HG02588 (cell line): ENCODE results near the gene CNDP1.
"Not testable (repeated sequence)": the region's sequence is repeated elsewhere in the genome, so short reads cannot be mapped to it uniquely, and the experiment has no call there.

ENCODE experiments used
- ATAC-seq: cut with Tn5 transposase; IDR thresholded peaks from one replicate; pipeline ENCODE4 v1.9.1; 2021; ENCODE audit warnings: mild to moderate bottlenecking, moderate library complexity; ENCODE audit not compliant: unreplicated experiment

Gene CNDP1

GRCh38 chr18:74520096-74520833 lies 14.0 kb upstream of the CNDP1 start:
- no peak for ATAC-seq

- no peak for ATAC-seq
Measured at GRCh38 chr18:74521068-74521725, 13.1 kb upstream of the CNDP1 start.

GRCh38 chr18:74522635-74523548 lies 11.4 kb upstream of the CNDP1 start:
- ATAC-seq = no peak

- ATAC-seq = no peak
Measured at GRCh38 chr18:74524097-74524496, 10.2 kb upstream of the CNDP1 start.

- ATAC-seq = not testable (repeated sequence)
Measured at GRCh38 chr18:74524915-74525314, 9.4 kb upstream of the CNDP1 start.

GRCh38 chr18:74525741-74526140 lies 8.6 kb upstream of the CNDP1 start:
- no peak for ATAC-seq

GRCh38 chr18:74526488-74526887 lies 7.8 kb upstream of the CNDP1 start:
- no peak for ATAC-seq

- peak; percentile 71 for ATAC-seq
Measured at GRCh38 chr18:74528478-74528877, 5.8 kb upstream of the CNDP1 start.

- no peak for ATAC-seq
Measured at GRCh38 chr18:74528913-74529312, 5.4 kb upstream of the CNDP1 start.

GRCh38 chr18:74529378-74529777 lies 4.9 kb upstream of the CNDP1 start:
- ATAC-seq = no peak

GRCh38 chr18:74529811-74530583 lies 4.3 kb upstream of the CNDP1 start:
- ATAC-seq = no peak

GRCh38 chr18:74530584-74530862 lies 3.8 kb upstream of the CNDP1 start:
- ATAC-seq = no peak

GRCh38 chr18:74531043-74531442 lies 3.3 kb upstream of the CNDP1 start:
- no peak for ATAC-seq

- no peak for ATAC-seq
Measured at GRCh38 chr18:74532511-74533025, 1.7 kb upstream of the CNDP1 start.

GRCh38 chr18:74533666-74534065 lies 634 bp upstream of the CNDP1 start:
- no peak for ATAC-seq

- ATAC-seq = peak; percentile 70
Measured at GRCh38 chr18:74534981-74535649, 815 bp downstream of the CNDP1 start.

GRCh38 chr18:74539289-74539688 lies 5.0 kb downstream of the CNDP1 start:
- no peak for ATAC-seq

GRCh38 chr18:74540652-74541421 lies 6.5 kb downstream of the CNDP1 start:
- no peak for ATAC-seq
